ENCODE results near the gene NLRX1. TPM values are rescaled to one million over a fixed set of nuclear protein-coding genes. Genes with fewer than 3 reads are reported as not detected.

Gene NLRX1
- total RNA-seq, 1 donor from 2014 or later: 1.7 TPM

- no peaks in the 10 kb centered on the region for H3K4me1 Mint-ChIP-seq (ENCODE audit: low read depth, unreplicated experiment)
- H3K36me3 Mint-ChIP-seq (ENCODE audit: unreplicated experiment): no peaks in the 10 kb centered on the region
- H3K4me3 Mint-ChIP-seq (ENCODE audit: unreplicated experiment): no peak overlapping the region
- H3K27ac Mint-ChIP-seq (ENCODE audit: unreplicated experiment): no peak overlapping the region
- H3K9me3 Mint-ChIP-seq (ENCODE audit: unreplicated experiment): peaks cover 5% of the 10 kb centered on the region
- TF ChIP-seq CTCF (IDR thresholded peaks at IDR 0.05; ENCODE audit: partially characterized antibody, unreplicated experiment): no peak
- H3K27me3 Mint-ChIP-seq (ENCODE audit: unreplicated experiment): no peaks in the 10 kb centered on the region
- DNase-seq: no peak
Observed at GRCh38 chr11:119167933-119168332, 592 bp upstream of the NLRX1 start.

GRCh38 chr11:119169282-119169719 is 776 bp downstream of the NLRX1 start:
- no peak for TF ChIP-seq CTCF (IDR thresholded peaks at IDR 0.05; ENCODE audit: partially characterized antibody, unreplicated experiment)
- Mint-ChIP-seq H3K27me3 (ENCODE audit: unreplicated experiment) (no peaks in the 10 kb centered on the region), H3K4me3 (ENCODE audit: unreplicated experiment) (peak overlapping the region; percentile 73), H3K4me1 (ENCODE audit: low read depth, unreplicated experiment) (no peaks in the 10 kb centered on the region), H3K36me3 (ENCODE audit: unreplicated experiment) (peaks cover 3% of the 10 kb centered on the region), H3K27ac (ENCODE audit: unreplicated experiment) (peak overlapping the region; percentile 43), H3K9me3 (ENCODE audit: unreplicated experiment) (peaks cover 5% of the 10 kb centered on the region)
- DNase-seq: no peak

GRCh38 chr11:119172513-119172912 is 4.0 kb downstream of the NLRX1 start:
- Mint-ChIP-seq H3K4me3 (ENCODE audit: unreplicated experiment) (no peak overlapping the region), H3K27ac (ENCODE audit: unreplicated experiment) (no peak overlapping the region), H3K27me3 (ENCODE audit: unreplicated experiment) (no peaks in the 10 kb centered on the region), H3K36me3 (ENCODE audit: unreplicated experiment) (peaks cover 3% of the 10 kb centered on the region), H3K9me3 (ENCODE audit: unreplicated experiment) (peaks cover 5% of the 10 kb centered on the region), H3K4me1 (ENCODE audit: low read depth, unreplicated experiment) (no peaks in the 10 kb centered on the region)
- no peak for DNase-seq
- no peak for TF ChIP-seq CTCF (IDR thresholded peaks at IDR 0.05; ENCODE audit: partially characterized antibody, unreplicated experiment)

- H3K9me3 Mint-ChIP-seq (ENCODE audit: unreplicated experiment): peaks cover 5% of the 10 kb centered on the region
- peaks cover 3% of the 10 kb centered on the region for H3K36me3 Mint-ChIP-seq (ENCODE audit: unreplicated experiment)
- TF ChIP-seq CTCF (IDR thresholded peaks at IDR 0.05; ENCODE audit: partially characterized antibody, unreplicated experiment): no peak
- H3K27me3 Mint-ChIP-seq (ENCODE audit: unreplicated experiment): no peaks in the 10 kb centered on the region
- no peak for DNase-seq
- no peak overlapping the region for H3K4me3 Mint-ChIP-seq (ENCODE audit: unreplicated experiment)
- peaks cover 1% of the 10 kb centered on the region for H3K4me1 Mint-ChIP-seq (ENCODE audit: low read depth, unreplicated experiment)
- no peak overlapping the region for H3K27ac Mint-ChIP-seq (ENCODE audit: unreplicated experiment)
Observed at GRCh38 chr11:119173453-119173852, 4.9 kb downstream of the NLRX1 start.

- Mint-ChIP-seq H3K4me1 (ENCODE audit: low read depth, unreplicated experiment) (peaks cover 1% of the 10 kb centered on the region), H3K36me3 (ENCODE audit: unreplicated experiment) (peaks cover 3% of the 10 kb centered on the region), H3K27ac (ENCODE audit: unreplicated experiment) (no peak overlapping the region), H3K4me3 (ENCODE audit: unreplicated experiment) (no peak overlapping the region), H3K9me3 (ENCODE audit: unreplicated experiment) (no peaks in the 10 kb centered on the region), H3K27me3 (ENCODE audit: unreplicated experiment) (peaks cover 2% of the 10 kb centered on the region)
- TF ChIP-seq CTCF (IDR thresholded peaks at IDR 0.05; ENCODE audit: partially characterized antibody, unreplicated experiment): no peak
- DNase-seq: no peak
Observed at GRCh38 chr11:119175493-119176077, 7.1 kb downstream of the NLRX1 start.

All from glutamatergic neuron (in vitro differentiated cells).